Memory B cell (primary cell): ENCODE results near the gene TEAD1.

ENCODE experiments used
- ATAC-seq: fragments of 150-1000 bp; cut with Tn5 transposase; 2 replicates; pipeline ENCODE4 v1.10.0; 2021; ENCODE audit warnings: low read depth, mild to moderate bottlenecking, moderate library complexity
- DNase-seq, 2 donors: peaks; one replicate each; pipeline ENCODE4 v3.0.0; 2022; ENCODE audit warnings: low spot score in 2 of 2
- H3K27ac Mint-ChIP-seq: one replicate; pipeline ENCODE4 v1.8.0; 2022; ENCODE audit warnings: mild to moderate bottlenecking, moderate library complexity, mixed read lengths
- H3K27me3 Mint-ChIP-seq: one replicate; pipeline ENCODE4 v1.8.0; 2022; ENCODE audit warnings: mixed read lengths
- H3K36me3 Mint-ChIP-seq: one replicate; pipeline ENCODE4 v1.8.0; 2022; ENCODE audit warnings: mild to moderate bottlenecking, mixed read lengths
- H3K4me1 Mint-ChIP-seq: one replicate; pipeline ENCODE4 v1.8.0; 2022; ENCODE audit warnings: mixed read lengths
- H3K4me3 Mint-ChIP-seq: one replicate; pipeline ENCODE4 v1.8.0; 2022; ENCODE audit warnings: mild to moderate bottlenecking, moderate library complexity, mixed read lengths
- H3K9me3 Mint-ChIP-seq: one replicate; pipeline ENCODE4 v1.8.0; 2022; ENCODE audit warnings: mixed read lengths

The TEAD1 gene

DNA sequence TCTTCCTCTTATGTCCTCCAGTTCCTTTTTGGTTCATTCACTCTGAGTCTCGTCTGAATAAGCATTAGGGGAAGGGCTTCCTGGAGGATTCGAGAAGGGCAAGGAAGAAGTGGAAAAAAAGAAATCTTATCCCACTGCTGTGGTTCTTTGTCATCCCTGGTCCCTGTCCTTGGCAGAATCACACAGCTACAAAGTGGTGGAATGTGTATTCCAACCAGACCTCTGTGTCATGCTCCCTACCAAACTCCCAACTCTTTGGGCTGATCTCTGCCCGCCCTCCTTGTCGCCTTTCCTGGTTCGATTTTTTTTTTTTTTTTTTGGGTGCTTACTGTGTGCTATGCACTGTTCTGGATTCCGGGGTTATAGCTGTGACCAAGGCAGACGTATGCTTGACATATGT, 61.0 kb downstream of the TEAD1 start:
- no peaks in the 10 kb centered on the region for H3K27me3 Mint-ChIP-seq

DNA sequence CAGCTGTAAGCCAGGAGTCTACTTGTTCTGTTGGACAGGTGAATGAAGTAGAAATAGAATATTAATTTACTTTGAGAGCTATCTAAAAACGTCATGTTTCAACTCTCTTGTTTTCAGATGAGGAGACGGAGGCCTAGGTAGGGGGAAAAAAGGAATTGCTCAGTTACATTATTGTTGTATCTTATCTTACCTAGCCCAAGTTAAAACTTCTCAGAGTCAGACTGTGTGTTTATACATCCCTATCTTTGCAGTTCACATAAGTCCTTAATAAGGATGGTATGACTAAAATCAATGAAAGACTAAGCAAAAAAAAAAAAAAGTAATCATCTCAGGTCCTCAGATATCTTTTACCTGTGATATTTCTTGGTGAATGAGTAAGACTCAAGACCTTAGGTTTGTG, 62.8 kb downstream of the TEAD1 start:
- ATAC-seq (no peak), DNase-seq (no peak)
- H3K27me3 Mint-ChIP-seq: no peaks in the 10 kb centered on the region
- H3K4me3 Mint-ChIP-seq: no peak overlapping the region
- H3K4me1 Mint-ChIP-seq: no peaks in the 10 kb centered on the region
- H3K36me3 Mint-ChIP-seq: no peaks in the 10 kb centered on the region
- peaks cover 6% of the 10 kb centered on the region for H3K9me3 Mint-ChIP-seq
- no peak overlapping the region for H3K27ac Mint-ChIP-seq

More for the DNA sequence above, 61.0 kb downstream of the TEAD1 start:
- Mint-ChIP-seq H3K4me3 (no peak overlapping the region), H3K9me3 (peaks cover 3% of the 10 kb centered on the region), H3K36me3 (no peaks in the 10 kb centered on the region), H3K4me1 (no peaks in the 10 kb centered on the region), H3K27ac (no peak overlapping the region)
- no peak for ATAC-seq
- DNase-seq: no peak

DNA sequence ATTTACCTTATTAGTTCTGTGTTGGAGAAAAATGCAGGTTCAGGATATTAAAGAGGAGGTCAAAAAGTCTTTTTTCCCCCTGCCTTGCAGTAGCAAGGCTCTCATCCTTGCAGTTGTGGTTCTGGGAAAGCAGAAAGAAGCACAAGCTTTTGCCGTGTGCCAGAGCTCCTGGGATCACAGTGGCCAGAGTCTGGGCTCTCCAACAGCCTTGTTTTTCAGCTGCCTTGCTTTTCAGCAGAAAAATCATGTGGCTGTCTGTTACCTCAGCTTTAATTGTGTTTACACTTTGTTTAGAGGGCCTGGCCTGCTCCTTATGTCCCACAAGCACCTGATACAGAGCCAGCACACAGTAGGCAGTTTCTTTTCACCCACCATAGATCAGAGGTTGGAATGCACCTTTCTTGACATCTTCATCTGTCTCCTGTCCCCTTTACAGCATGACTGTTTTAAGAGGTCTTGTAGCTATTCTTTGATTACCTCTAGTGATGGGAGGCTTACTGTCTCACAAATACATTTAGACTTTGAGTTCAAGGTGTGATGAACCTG, 67.5 kb downstream of the TEAD1 start:
- no peaks in the 10 kb centered on the region for H3K4me1 Mint-ChIP-seq
- peaks cover 6% of the 10 kb centered on the region for H3K9me3 Mint-ChIP-seq
- H3K4me3 Mint-ChIP-seq: no peak overlapping the region
- ATAC-seq (no peak), DNase-seq (no peak)
- no peaks in the 10 kb centered on the region for H3K36me3 Mint-ChIP-seq
- no peak overlapping the region for H3K27ac Mint-ChIP-seq
- H3K27me3 Mint-ChIP-seq: no peaks in the 10 kb centered on the region

DNA sequence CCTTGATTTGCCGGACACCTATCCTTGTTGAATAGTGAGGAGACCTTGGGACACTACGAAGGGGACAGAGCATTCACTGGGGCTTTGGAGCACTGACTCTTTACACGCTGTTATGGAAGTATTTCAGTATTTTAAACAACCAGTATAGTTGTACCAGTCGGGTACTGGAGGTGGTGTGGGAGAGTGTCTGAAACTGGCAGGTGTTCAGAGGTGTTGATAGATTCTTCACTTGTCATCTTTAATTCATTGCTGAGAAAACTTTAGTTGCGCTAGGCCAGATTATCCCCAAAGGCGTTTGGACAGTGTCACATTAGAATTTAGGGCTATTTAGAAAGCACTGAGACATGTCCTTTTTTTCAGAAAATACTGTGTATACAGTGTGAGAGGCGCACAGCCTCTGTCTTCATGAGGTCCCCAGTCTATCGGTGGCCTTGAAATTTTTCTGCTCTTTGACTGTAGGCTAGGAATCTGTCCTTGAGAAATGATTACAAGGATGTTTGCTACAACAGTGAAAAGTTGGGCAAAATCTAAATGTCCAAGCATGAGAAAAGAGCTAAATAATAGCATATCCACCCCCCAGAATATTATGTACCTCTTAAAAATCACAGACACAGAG, 69.7 kb downstream of the TEAD1 start:
- no peak overlapping the region for H3K4me3 Mint-ChIP-seq
- H3K9me3 Mint-ChIP-seq: peaks cover 6% of the 10 kb centered on the region
- no peak overlapping the region for H3K27ac Mint-ChIP-seq
- H3K36me3 Mint-ChIP-seq: no peaks in the 10 kb centered on the region
- no peak for DNase-seq
- H3K4me1 Mint-ChIP-seq: no peaks in the 10 kb centered on the region
- no peak for ATAC-seq
- H3K27me3 Mint-ChIP-seq: no peaks in the 10 kb centered on the region

DNA sequence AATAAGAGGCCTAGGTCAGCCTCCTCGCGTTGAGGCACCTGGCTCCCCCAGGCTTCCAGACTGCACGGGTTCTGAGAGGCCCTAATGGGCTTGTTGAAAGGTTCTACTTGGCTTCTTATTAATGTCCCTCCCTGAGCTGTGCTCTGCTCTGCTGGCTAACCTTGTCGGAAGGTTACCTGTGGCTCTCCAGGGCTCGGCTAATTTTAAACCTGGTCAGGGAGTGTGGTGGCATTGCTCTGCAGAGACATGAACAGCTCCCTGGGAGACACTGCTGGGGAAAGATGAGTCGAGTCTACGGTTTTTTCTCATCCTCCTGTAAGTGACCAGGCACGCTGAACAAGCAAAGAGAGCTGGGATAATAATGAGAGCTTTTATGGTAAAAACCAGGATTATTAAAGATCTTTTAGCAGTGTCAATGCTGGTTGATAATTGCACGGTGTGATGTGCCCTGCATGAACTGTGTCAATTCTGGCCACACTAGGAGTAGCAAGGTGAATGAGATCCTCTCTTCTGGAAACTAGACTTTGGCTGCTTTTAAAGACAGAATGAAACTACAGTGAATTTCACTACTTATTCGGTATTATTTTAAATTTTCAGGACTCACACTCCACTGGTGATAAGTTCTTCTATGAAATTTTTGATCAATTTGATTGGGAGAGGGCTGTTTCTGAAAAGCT, 70.7 kb downstream of the TEAD1 start:
- H3K36me3 Mint-ChIP-seq: no peaks in the 10 kb centered on the region
- H3K27me3 Mint-ChIP-seq: no peaks in the 10 kb centered on the region
- no peaks in the 10 kb centered on the region for H3K4me1 Mint-ChIP-seq
- no peak overlapping the region for H3K4me3 Mint-ChIP-seq
- H3K9me3 Mint-ChIP-seq: peaks cover 5% of the 10 kb centered on the region
- DNase-seq: no peak
- H3K27ac Mint-ChIP-seq: no peak overlapping the region
- ATAC-seq: no peak

GRCh38 chr11:12745787-12746186, 71.6 kb downstream of the TEAD1 start:
- Mint-ChIP-seq H3K4me1 (no peaks in the 10 kb centered on the region), H3K27me3 (no peaks in the 10 kb centered on the region), H3K36me3 (no peaks in the 10 kb centered on the region), H3K4me3 (no peak overlapping the region), H3K27ac (no peak overlapping the region), H3K9me3 (no peaks in the 10 kb centered on the region)
- no peak for ATAC-seq
- DNase-seq: no peak

DNA sequence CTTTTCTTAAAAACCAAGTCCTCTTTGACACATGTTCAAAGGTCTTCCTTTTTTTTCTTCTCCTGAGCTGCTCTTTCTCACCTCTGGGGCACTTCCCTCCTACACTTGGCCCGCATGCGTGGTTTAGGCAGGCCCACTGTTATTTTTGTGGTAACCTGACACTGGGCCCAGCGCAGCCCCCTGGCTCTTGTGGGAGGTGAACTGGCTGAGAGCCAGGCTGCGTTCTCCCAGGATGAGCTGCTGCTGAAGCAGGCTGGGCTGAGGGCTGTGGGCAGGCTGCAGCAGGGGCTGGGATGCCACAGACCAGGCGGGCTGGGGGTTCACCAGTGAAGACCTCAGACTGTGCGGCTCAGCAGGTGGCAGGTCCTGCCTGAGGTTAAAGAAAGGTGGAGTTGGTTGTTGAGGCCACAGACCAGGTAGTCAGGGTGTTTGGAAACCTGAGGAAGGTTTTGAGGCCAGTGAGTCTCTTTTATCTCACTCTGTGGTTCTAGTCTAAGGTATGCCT, 72.4 kb downstream of the TEAD1 start:
- DNase-seq (no peak), ATAC-seq (no peak)
- no peaks in the 10 kb centered on the region for H3K4me1 Mint-ChIP-seq
- no peak overlapping the region for H3K27ac Mint-ChIP-seq
- no peaks in the 10 kb centered on the region for H3K27me3 Mint-ChIP-seq
- no peaks in the 10 kb centered on the region for H3K36me3 Mint-ChIP-seq
- H3K4me3 Mint-ChIP-seq: no peak overlapping the region
- H3K9me3 Mint-ChIP-seq: no peaks in the 10 kb centered on the region

DNA sequence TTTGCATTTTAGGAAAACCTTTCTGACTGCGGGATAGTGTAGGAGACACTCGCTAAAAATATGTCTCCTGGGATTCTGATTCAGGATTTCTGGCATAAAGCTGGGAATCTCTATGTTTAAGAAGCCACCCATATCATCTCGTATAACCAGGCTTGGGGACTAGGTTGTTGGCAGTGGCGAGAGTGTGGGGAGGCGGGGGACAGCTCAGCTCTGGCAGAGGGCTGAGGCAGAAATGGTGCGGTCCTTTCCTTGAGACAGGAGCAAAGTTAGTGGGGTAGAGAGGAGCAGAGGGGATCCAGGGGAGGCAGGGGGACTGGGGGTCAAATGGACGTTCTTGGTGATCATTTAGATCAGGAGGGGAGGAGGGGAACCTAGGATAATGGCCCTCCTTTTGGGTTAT, 74.3 kb downstream of the TEAD1 start:
- Mint-ChIP-seq H3K4me1 (no peaks in the 10 kb centered on the region), H3K4me3 (no peak overlapping the region), H3K9me3 (no peaks in the 10 kb centered on the region), H3K27ac (no peak overlapping the region), H3K36me3 (no peaks in the 10 kb centered on the region), H3K27me3 (no peaks in the 10 kb centered on the region)
- DNase-seq (no peak), ATAC-seq (no peak)

DNA sequence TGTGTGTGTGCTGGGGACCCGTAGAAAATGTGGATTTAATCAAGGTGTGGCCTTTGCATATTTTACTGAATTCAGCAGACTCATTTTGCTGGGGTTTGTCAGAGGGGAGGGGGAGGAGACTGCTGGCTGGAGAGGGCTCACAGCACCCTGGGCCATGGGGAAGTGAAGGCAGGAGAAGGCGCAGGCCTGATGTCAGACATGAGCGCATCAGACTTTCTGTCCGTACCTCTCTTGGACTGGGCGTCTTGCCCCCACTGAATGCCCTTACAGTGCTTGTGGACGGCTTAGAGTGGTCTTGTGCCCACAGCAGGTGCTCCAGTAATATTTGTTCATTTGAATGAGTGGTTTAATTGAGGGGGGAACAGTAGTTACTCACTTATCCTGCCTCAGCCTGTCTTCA, 75.2 kb downstream of the TEAD1 start:
- no peaks in the 10 kb centered on the region for H3K9me3 Mint-ChIP-seq
- H3K4me1 Mint-ChIP-seq: no peaks in the 10 kb centered on the region
- no peak for ATAC-seq
- H3K36me3 Mint-ChIP-seq: no peaks in the 10 kb centered on the region
- no peaks in the 10 kb centered on the region for H3K27me3 Mint-ChIP-seq
- DNase-seq: no peak
- no peak overlapping the region for H3K27ac Mint-ChIP-seq
- no peak overlapping the region for H3K4me3 Mint-ChIP-seq

GRCh38 chr11:12750181-12750580, 76.0 kb downstream of the TEAD1 start:
- ATAC-seq: no peak
- Mint-ChIP-seq H3K27me3 (no peaks in the 10 kb centered on the region), H3K36me3 (no peaks in the 10 kb centered on the region)

DNA sequence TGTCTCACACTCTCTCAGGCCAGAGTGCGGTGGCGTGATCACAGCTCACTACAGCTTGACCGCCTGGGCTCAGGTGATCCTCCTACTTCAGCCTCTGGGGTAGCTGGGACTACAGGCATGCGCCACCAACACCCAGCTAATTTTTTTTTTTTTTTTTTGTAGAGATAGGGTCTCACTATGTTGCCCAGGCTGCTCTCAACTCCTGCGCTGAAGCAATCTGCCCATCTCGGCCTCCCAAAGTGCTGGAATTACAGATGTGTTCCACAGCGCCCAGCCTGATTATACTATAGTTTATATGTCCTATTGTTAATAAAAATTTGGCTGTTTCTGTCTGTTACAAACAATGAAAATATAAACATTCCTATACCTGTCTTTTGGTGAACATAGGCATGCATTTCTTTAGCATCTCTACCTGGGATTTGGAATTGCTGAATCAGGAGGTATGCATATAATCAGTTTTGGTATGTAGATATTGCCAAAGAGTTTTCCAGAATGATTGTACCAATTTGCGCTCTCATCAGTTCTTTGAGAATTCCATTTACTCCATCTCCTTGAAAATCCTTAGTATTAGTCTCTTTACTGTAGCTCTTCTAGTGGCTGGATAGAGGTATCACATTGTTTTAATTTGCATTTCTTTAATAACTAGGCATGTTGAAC, 78.8 kb downstream of the TEAD1 start:
- H3K9me3 Mint-ChIP-seq: no peaks in the 10 kb centered on the region
- no peak overlapping the region for H3K27ac Mint-ChIP-seq
- no peaks in the 10 kb centered on the region for H3K27me3 Mint-ChIP-seq
- DNase-seq (no peak), ATAC-seq (no peak)
- H3K36me3 Mint-ChIP-seq: no peaks in the 10 kb centered on the region
- no peaks in the 10 kb centered on the region for H3K4me1 Mint-ChIP-seq
- no peak overlapping the region for H3K4me3 Mint-ChIP-seq

More at GRCh38 chr11:12750181-12750580, 76.0 kb downstream of the TEAD1 start:
- Mint-ChIP-seq H3K4me1 (no peaks in the 10 kb centered on the region), H3K27ac (no peak overlapping the region), H3K4me3 (no peak overlapping the region), H3K9me3 (no peaks in the 10 kb centered on the region)
- DNase-seq: no peak

DNA sequence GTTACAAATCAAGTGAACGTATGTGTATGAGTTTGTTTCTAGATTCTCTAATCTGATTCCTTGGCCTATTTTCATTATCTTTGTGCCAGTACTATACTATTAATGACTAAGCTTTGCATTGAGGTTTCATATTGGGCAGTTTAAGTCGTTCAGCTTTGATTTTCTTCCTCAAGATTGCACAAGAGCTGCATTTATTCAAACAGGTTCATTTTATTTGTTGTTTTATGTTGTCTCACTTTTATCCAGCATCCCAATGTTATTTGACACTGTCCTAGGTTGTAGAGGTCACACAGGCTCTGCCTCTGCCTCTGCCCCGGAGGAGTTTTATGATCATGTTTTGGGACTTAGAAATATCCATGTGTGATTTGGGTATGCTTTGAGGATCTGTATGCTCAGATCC, 79.8 kb downstream of the TEAD1 start:
- no peaks in the 10 kb centered on the region for H3K27me3 Mint-ChIP-seq
- no peaks in the 10 kb centered on the region for H3K4me1 Mint-ChIP-seq
- no peak overlapping the region for H3K27ac Mint-ChIP-seq
- no peak for DNase-seq
- H3K9me3 Mint-ChIP-seq: no peaks in the 10 kb centered on the region
- no peak overlapping the region for H3K4me3 Mint-ChIP-seq
- H3K36me3 Mint-ChIP-seq: no peaks in the 10 kb centered on the region
- ATAC-seq: no peak

GRCh38 chr11:12754582-12755234, 80.5 kb downstream of the TEAD1 start:
- Mint-ChIP-seq H3K27ac (no peak overlapping the region), H3K36me3 (no peaks in the 10 kb centered on the region), H3K4me1 (no peaks in the 10 kb centered on the region), H3K9me3 (no peaks in the 10 kb centered on the region), H3K27me3 (no peaks in the 10 kb centered on the region), H3K4me3 (no peak overlapping the region)
- no peak for ATAC-seq
- no peak for DNase-seq
